H1 (cell line): ENCODE data around the gene VAV2.

Source experiments
- EP300 ChIP-seq, 2 experiments: IDR thresholded peaks; 1 replicate in 1 of 2; 2 replicates in 1 of 2; pipeline ENCODE4 v1.6.1; 2011 to 2012; ENCODE audit warnings: low read depth in 2 of 2, low read length in 2 of 2, mild to moderate bottlenecking in 2 of 2, borderline replicate concordance in 1 of 2, inconsistent platforms in 1 of 2, moderate library complexity in 1 of 2
- JUND ChIP-seq: IDR thresholded peaks from 2 replicates; pipeline ENCODE4 v1.6.1; 2011; ENCODE audit warnings: mild to moderate bottlenecking, improper control_type of control experiment, low read length
- KDM1A ChIP-seq: fragments of 200-600, 300-600 bp; sonication (generic); IDR thresholded peaks from 2 replicates; pipeline ENCODE4 v1.7.1; 2016; ENCODE audit warnings: mild to moderate bottlenecking, low read length, borderline replicate concordance
- POLR2A ChIP-seq, 2 experiments: IDR thresholded peaks; 1 replicate in 1 of 2; 2 replicates in 1 of 2; pipeline ENCODE4 v1.6.1; 2011; ENCODE audit warnings: low read depth in 2 of 2, low read length in 2 of 2, mild to moderate bottlenecking in 2 of 2; ENCODE audit errors: control extremely low read depth in 1 of 2
- SIN3A ChIP-seq, 2 experiments: IDR thresholded peaks in 1 of 2; conservative IDR thresholded peaks in 1 of 2; 2 replicates each; pipeline ENCODE4 v1.6.1; 2011 to 2012; ENCODE audit warnings: low read length in 2 of 2, improper control_type of control experiment in 1 of 2, low read depth in 1 of 2, mild to moderate bottlenecking in 1 of 2
- SIRT6 ChIP-seq: IDR thresholded peaks from one replicate; pipeline ENCODE4 v1.7.1; 2012; ENCODE audit warnings: low read length, inconsistent platforms
- SIX5 ChIP-seq: IDR thresholded peaks from 2 replicates; pipeline ENCODE4 v1.6.1; 2011; ENCODE audit warnings: mild to moderate bottlenecking, low read depth, low read length
- SRF ChIP-seq: IDR thresholded peaks from 2 replicates; pipeline ENCODE4 v1.6.1; 2011; ENCODE audit warnings: mild to moderate bottlenecking, low read depth, low read length, moderate library complexity
- TF ChIP-seq, protein P1 (sequence below), 3 experiments: IDR thresholded peaks; 1 replicate in 2 of 3; 2 replicates in 1 of 3; pipeline versions ENCODE4 v1.5.1 to v1.6.1; 2011; ENCODE audit warnings: low read length in 3 of 3, mild to moderate bottlenecking in 3 of 3, inconsistent platforms in 2 of 3, low read depth in 1 of 3, moderate library complexity in 1 of 3; ENCODE audit not compliant: insufficient read depth in 1 of 3; ENCODE audit errors: control extremely low read depth in 1 of 3

DNA sequence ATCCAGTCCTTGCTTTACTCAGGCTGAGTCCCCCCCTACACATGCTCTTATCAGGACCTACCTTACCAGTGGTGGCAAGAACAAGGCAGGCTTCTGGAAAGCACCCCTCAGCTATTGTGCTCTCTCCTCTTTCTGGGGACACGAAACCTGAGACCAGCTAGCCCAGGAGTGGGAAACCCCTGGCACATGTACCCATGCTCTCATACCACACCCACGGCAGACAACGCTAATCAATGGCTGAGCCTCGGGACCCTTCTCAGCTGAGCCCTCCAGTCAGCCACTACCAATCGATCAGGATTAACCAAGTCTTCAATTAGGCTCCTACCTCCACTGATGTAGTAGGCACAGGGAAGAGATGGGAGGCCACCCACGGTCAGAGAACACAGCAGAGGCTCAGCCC lies 65.1 kb downstream of the VAV2 start:
- TF ChIP-seq SRF (peak; percentile 63; the same call in 1 of the 2 replicates), KDM1A (no peak), SIX5 (no peak), POLR2A (IDR thresholded peaks at IDR 0.05; ENCODE audit: control extremely low read depth in 1 of 2, low read depth in 2 of 2, low read length in 2 of 2) (no peak), SIN3A (conservative IDR thresholded peaks at IDR 0.05 in 1 of 2, IDR thresholded peaks at IDR 0.05 in 1 of 2; ENCODE audit: low read depth in 1 of 2, low read length in 2 of 2) (no peak), SIRT6 (no peak), JUND (no peak), EP300 (IDR thresholded peaks at IDR 0.05; ENCODE audit: borderline replicate concordance in 1 of 2, low read depth in 2 of 2, low read length in 2 of 2) (no peak)
- TF ChIP-seq, protein P1, sequence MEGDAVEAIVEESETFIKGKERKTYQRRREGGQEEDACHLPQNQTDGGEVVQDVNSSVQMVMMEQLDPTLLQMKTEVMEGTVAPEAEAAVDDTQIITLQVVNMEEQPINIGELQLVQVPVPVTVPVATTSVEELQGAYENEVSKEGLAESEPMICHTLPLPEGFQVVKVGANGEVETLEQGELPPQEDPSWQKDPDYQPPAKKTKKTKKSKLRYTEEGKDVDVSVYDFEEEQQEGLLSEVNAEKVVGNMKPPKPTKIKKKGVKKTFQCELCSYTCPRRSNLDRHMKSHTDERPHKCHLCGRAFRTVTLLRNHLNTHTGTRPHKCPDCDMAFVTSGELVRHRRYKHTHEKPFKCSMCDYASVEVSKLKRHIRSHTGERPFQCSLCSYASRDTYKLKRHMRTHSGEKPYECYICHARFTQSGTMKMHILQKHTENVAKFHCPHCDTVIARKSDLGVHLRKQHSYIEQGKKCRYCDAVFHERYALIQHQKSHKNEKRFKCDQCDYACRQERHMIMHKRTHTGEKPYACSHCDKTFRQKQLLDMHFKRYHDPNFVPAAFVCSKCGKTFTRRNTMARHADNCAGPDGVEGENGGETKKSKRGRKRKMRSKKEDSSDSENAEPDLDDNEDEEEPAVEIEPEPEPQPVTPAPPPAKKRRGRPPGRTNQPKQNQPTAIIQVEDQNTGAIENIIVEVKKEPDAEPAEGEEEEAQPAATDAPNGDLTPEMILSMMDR (IDR thresholded peaks at IDR 0.05; ENCODE audit: control extremely low read depth in 1 of 3, insufficient read depth in 1 of 3, low read depth in 1 of 3, low read length in 3 of 3), result no peak
